ENCODE measurements around the gene LMX1A. TPM values are rescaled to one million over a fixed set of nuclear protein-coding genes. Genes with fewer than 3 reads are reported as not detected.

LMX1A gene
- total RNA-seq, 1 donor from 2014 or later, result not detected

DNA sequence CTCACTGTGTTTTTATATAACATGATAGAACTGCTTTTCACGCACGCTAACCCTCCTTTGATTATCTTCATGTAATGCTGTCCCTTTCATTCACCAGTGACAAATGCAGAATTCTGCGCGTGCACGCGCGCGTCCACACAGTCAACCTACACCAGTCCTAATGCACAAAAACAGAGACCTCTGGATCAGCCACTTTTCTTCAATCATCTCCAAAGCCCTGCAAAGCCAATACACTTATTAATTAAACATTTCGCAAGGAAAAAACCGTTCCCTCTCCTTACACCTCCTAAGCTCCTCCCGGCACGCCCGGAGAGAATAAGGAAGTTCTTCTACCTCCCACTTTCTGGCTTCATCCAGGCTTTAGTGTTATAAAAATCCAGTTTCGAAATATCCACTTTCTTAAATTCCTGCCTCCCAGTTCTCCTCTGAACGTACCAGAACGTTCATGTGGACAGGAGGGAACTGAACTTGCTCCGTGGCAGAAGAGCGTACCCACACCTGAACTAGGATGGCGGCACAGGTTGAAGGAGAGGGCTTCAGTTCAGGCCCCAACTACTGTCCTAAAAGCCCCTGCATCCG is 4.6 kb downstream of the LMX1A start:
- no peaks in the 10 kb centered on the region for H3K9me3 ChIP-seq
- intact Hi-C loops (cut with DNase I), result no loop called here
- no peak for DNase-seq (ENCODE audit: extremely low spot score in 2 of 2)
- no peak overlapping the region for H3K4me3 ChIP-seq
- no peak for TF ChIP-seq POLR2AphosphoS5 (IDR thresholded peaks at IDR 0.05; ENCODE audit: insufficient read depth in 1 of 2, low read depth in 1 of 2)
- TF ChIP-seq, protein P1, sequence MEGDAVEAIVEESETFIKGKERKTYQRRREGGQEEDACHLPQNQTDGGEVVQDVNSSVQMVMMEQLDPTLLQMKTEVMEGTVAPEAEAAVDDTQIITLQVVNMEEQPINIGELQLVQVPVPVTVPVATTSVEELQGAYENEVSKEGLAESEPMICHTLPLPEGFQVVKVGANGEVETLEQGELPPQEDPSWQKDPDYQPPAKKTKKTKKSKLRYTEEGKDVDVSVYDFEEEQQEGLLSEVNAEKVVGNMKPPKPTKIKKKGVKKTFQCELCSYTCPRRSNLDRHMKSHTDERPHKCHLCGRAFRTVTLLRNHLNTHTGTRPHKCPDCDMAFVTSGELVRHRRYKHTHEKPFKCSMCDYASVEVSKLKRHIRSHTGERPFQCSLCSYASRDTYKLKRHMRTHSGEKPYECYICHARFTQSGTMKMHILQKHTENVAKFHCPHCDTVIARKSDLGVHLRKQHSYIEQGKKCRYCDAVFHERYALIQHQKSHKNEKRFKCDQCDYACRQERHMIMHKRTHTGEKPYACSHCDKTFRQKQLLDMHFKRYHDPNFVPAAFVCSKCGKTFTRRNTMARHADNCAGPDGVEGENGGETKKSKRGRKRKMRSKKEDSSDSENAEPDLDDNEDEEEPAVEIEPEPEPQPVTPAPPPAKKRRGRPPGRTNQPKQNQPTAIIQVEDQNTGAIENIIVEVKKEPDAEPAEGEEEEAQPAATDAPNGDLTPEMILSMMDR (IDR thresholded peaks at IDR 0.05), result no peak
- no peak for TF ChIP-seq POLR2A (IDR thresholded peaks at IDR 0.05)
- H3K27ac ChIP-seq, result no peak overlapping the region
- peaks cover 11% of the 10 kb centered on the region for H3K27me3 ChIP-seq
- no peaks in the 10 kb centered on the region for H3K36me3 ChIP-seq
- H3K4me1 ChIP-seq, result peaks cover 36% of the 10 kb centered on the region

- H3K4me3 ChIP-seq, result no peak overlapping the region
- H3K4me1 ChIP-seq, result peaks cover 31% of the 10 kb centered on the region
- TF ChIP-seq POLR2AphosphoS5 (IDR thresholded peaks at IDR 0.05; ENCODE audit: insufficient read depth in 1 of 2, low read depth in 1 of 2) (no peak), POLR2A (IDR thresholded peaks at IDR 0.05) (no peak)
- TF ChIP-seq, protein P1 (IDR thresholded peaks at IDR 0.05), result no peak
- no peaks in the 10 kb centered on the region for H3K36me3 ChIP-seq
- H3K27me3 ChIP-seq, result peaks cover 11% of the 10 kb centered on the region
- H3K27ac ChIP-seq, result no peak overlapping the region
- intact Hi-C loops (cut with DNase I), result no loop called here
- no peaks in the 10 kb centered on the region for H3K9me3 ChIP-seq
- no peak for DNase-seq (ENCODE audit: extremely low spot score in 2 of 2)
Observed at GRCh38 chr1:165350840-165351239, 5.7 kb downstream of the LMX1A start.

GRCh38 chr1:165345502-165345901 is 11.0 kb downstream of the LMX1A start:
- intact Hi-C loops (cut with DNase I), result no loop called here
- H3K27me3 ChIP-seq, result no peaks in the 10 kb centered on the region

GRCh38 chr1:165344736-165345135 is 11.8 kb downstream of the LMX1A start:
- no peaks in the 10 kb centered on the region for H3K36me3 ChIP-seq
- no peak for DNase-seq (ENCODE audit: extremely low spot score in 2 of 2)
- H3K27ac ChIP-seq, result no peak overlapping the region
- no peak overlapping the region for H3K4me3 ChIP-seq
- no peaks in the 10 kb centered on the region for H3K27me3 ChIP-seq
- H3K4me1 ChIP-seq, result no peaks in the 10 kb centered on the region
- intact Hi-C loops (cut with DNase I), result no loop called here
- TF ChIP-seq POLR2AphosphoS5 (IDR thresholded peaks at IDR 0.05; ENCODE audit: insufficient read depth in 1 of 2, low read depth in 1 of 2), result no peak
- no peak for TF ChIP-seq POLR2A (IDR thresholded peaks at IDR 0.05)
- TF ChIP-seq, protein P1 (IDR thresholded peaks at IDR 0.05), result no peak
- H3K9me3 ChIP-seq, result no peaks in the 10 kb centered on the region

More at GRCh38 chr1:165345502-165345901, 11.0 kb downstream of the LMX1A start:
- H3K4me3 ChIP-seq, result no peak overlapping the region
- no peak for TF ChIP-seq POLR2A (IDR thresholded peaks at IDR 0.05)
- TF ChIP-seq POLR2AphosphoS5 (IDR thresholded peaks at IDR 0.05; ENCODE audit: insufficient read depth in 1 of 2, low read depth in 1 of 2), result no peak
- TF ChIP-seq, protein P1 (IDR thresholded peaks at IDR 0.05), result no peak
- DNase-seq (ENCODE audit: extremely low spot score in 2 of 2), result no peak
- no peaks in the 10 kb centered on the region for H3K4me1 ChIP-seq
- H3K27ac ChIP-seq, result no peak overlapping the region
- H3K9me3 ChIP-seq, result no peaks in the 10 kb centered on the region
- no peaks in the 10 kb centered on the region for H3K36me3 ChIP-seq

DNA sequence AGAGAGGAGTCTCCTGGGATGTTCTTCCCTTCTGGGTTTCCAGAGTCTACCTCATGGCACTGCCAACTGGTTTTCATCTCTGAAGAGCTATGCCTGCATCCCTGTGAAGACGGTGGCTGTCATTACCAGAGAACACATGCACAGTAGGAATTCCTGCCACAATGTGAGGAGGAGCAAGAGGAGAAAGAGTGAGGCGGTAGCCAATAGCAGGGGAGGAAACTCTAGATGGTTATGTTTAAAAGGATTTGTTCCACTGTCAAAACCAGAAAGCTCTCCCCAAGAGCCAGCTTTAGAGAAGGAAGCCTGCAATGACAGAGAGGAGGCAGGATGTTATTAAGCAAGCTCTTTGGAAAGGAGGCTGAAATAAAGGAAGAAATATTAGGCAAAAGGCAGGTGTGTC is 12.3 kb downstream of the LMX1A start:
- TF ChIP-seq, protein P1 (IDR thresholded peaks at IDR 0.05), result no peak
- TF ChIP-seq POLR2AphosphoS5 (IDR thresholded peaks at IDR 0.05; ENCODE audit: insufficient read depth in 1 of 2, low read depth in 1 of 2) (no peak), POLR2A (IDR thresholded peaks at IDR 0.05) (no peak)
- H3K27me3 ChIP-seq, result no peaks in the 10 kb centered on the region
- no peak overlapping the region for H3K4me3 ChIP-seq
- no peaks in the 10 kb centered on the region for H3K36me3 ChIP-seq
- H3K4me1 ChIP-seq, result no peaks in the 10 kb centered on the region
- intact Hi-C loops (cut with DNase I), result no loop called here
- no peak overlapping the region for H3K27ac ChIP-seq
- no peaks in the 10 kb centered on the region for H3K9me3 ChIP-seq
- DNase-seq (ENCODE audit: extremely low spot score in 2 of 2), result no peak
